ENCODE results near the gene GLI2. TPM values are rescaled to one million over a fixed set of nuclear protein-coding genes. Genes with fewer than 3 reads are reported as not detected.

The GLI2 gene
- total RNA-seq, 1 experiment from 2014 or later, result 6.2 TPM

DNA sequence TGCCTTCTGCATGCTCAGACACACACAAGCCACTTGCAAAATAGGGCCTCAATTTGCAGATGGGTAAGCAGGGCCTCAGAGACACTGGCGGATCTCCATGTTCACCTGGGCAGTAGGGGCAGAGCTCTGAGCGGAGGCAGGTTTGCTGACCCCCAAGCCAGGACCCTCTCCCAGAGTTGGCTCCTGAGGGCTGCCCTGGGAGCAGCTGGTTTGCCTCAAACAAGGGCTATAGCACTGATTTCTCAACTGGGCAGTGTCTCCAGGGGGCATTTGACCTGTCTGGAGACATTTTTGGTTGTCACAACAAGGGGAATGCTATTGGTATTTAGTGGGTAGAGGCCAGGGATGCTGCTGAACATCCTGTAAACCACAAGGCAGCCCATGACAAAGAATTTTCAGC, 11.6 kb downstream of the GLI2 start:
- no TSS peak for BruUV-seq (replicated peaks)
- Histone ChIP-seq H3K4me3 (ENCODE audit: low read depth in 2 of 2, low read length in 2 of 2) (no peak overlapping the region), H3K36me3 (ENCODE audit: control insufficient read depth, insufficient read depth, low read length) (no peaks in the 10 kb centered on the region), H3K4me1 (ENCODE audit: control insufficient read depth, insufficient read depth, low read length) (peaks cover 7% of the 10 kb centered on the region), H3K9me3 (ENCODE audit: control insufficient read depth, insufficient read depth, low read depth, low read length) (no peaks in the 10 kb centered on the region), H3K27me3 (ENCODE audit: control insufficient read depth, insufficient read depth, low read length) (no peaks in the 10 kb centered on the region), H3K27ac (ENCODE audit: low read length) (no peak overlapping the region)
- ATAC-seq (no peak), DNase-seq (ENCODE audit: low read depth, low spot score) (no peak)
- no peak for TF ChIP-seq SIN3A (IDR thresholded peaks at IDR 0.05; ENCODE audit: borderline replicate concordance, insufficient read depth, low read depth, low read length)
- TF ChIP-seq POLR2AphosphoS5 (IDR thresholded peaks at IDR 0.05; ENCODE audit: low read depth, low read length), result no peak
- TF ChIP-seq, protein P1, sequence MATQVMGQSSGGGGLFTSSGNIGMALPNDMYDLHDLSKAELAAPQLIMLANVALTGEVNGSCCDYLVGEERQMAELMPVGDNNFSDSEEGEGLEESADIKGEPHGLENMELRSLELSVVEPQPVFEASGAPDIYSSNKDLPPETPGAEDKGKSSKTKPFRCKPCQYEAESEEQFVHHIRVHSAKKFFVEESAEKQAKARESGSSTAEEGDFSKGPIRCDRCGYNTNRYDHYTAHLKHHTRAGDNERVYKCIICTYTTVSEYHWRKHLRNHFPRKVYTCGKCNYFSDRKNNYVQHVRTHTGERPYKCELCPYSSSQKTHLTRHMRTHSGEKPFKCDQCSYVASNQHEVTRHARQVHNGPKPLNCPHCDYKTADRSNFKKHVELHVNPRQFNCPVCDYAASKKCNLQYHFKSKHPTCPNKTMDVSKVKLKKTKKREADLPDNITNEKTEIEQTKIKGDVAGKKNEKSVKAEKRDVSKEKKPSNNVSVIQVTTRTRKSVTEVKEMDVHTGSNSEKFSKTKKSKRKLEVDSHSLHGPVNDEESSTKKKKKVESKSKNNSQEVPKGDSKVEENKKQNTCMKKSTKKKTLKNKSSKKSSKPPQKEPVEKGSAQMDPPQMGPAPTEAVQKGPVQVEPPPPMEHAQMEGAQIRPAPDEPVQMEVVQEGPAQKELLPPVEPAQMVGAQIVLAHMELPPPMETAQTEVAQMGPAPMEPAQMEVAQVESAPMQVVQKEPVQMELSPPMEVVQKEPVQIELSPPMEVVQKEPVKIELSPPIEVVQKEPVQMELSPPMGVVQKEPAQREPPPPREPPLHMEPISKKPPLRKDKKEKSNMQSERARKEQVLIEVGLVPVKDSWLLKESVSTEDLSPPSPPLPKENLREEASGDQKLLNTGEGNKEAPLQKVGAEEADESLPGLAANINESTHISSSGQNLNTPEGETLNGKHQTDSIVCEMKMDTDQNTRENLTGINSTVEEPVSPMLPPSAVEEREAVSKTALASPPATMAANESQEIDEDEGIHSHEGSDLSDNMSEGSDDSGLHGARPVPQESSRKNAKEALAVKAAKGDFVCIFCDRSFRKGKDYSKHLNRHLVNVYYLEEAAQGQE (IDR thresholded peaks at IDR 0.05; ENCODE audit: insufficient read depth in 1 of 2, low read depth in 2 of 2, low read length in 1 of 2), result no peak
- TF ChIP-seq TCF7L2 (IDR thresholded peaks at IDR 0.05; ENCODE audit: low read depth, low read length), result no peak
- TF ChIP-seq, protein P2, sequence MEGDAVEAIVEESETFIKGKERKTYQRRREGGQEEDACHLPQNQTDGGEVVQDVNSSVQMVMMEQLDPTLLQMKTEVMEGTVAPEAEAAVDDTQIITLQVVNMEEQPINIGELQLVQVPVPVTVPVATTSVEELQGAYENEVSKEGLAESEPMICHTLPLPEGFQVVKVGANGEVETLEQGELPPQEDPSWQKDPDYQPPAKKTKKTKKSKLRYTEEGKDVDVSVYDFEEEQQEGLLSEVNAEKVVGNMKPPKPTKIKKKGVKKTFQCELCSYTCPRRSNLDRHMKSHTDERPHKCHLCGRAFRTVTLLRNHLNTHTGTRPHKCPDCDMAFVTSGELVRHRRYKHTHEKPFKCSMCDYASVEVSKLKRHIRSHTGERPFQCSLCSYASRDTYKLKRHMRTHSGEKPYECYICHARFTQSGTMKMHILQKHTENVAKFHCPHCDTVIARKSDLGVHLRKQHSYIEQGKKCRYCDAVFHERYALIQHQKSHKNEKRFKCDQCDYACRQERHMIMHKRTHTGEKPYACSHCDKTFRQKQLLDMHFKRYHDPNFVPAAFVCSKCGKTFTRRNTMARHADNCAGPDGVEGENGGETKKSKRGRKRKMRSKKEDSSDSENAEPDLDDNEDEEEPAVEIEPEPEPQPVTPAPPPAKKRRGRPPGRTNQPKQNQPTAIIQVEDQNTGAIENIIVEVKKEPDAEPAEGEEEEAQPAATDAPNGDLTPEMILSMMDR (IDR thresholded peaks at IDR 0.05), result no peak
- intact Hi-C loops (cut with micrococcal nuclease; ENCODE audit: unreplicated experiment), result no loop called here
- CTCF ChIA-PET, result no interaction called here
- in situ Hi-C loops (cut with HindIII; ENCODE audit: low pct_unique_long_range_greater_than_20kb, low sequenced_read_pairs), result no loop called here
- POLR2A ChIA-PET, result no interaction called here

DNA sequence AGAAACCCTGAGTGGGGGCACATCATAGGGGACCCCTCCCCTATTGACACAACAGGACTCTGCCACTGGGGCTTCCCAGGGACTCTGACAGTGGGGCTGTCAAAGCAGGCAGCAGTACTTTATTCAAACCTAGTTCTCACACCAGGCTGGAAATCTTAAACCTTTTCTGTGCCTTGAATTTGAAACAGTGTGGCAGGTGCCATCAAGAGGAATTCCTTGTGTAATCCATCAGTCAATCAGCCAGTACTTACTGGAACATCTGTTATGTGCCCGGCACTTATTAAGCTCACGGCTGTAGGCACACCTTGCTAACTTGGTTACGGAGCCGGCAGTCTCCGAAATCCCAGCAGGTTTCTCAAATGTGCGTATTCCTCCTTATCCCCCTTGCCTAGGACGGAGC, 12.0 kb downstream of the GLI2 start:
- in situ Hi-C loops (cut with HindIII; ENCODE audit: low pct_unique_long_range_greater_than_20kb, low sequenced_read_pairs) (no loop called here), intact Hi-C loops (cut with micrococcal nuclease; ENCODE audit: unreplicated experiment) (no loop called here)
- DNase-seq (ENCODE audit: low read depth, low spot score) (no peak), ATAC-seq (no peak)
- POLR2A ChIA-PET, result no interaction called here
- CTCF ChIA-PET, result no interaction called here
- Histone ChIP-seq H3K36me3 (ENCODE audit: control insufficient read depth, insufficient read depth, low read length) (no peaks in the 10 kb centered on the region), H3K27me3 (ENCODE audit: control insufficient read depth, insufficient read depth, low read length) (no peaks in the 10 kb centered on the region), H3K9me3 (ENCODE audit: control insufficient read depth, insufficient read depth, low read depth, low read length) (no peaks in the 10 kb centered on the region), H3K4me1 (ENCODE audit: control insufficient read depth, insufficient read depth, low read length) (peaks cover 3% of the 10 kb centered on the region), H3K4me3 (ENCODE audit: low read depth in 2 of 2, low read length in 2 of 2) (no peak overlapping the region), H3K27ac (ENCODE audit: low read length) (no peak overlapping the region)
- no TSS peak for BruUV-seq (replicated peaks)
- TF ChIP-seq POLR2AphosphoS5 (IDR thresholded peaks at IDR 0.05; ENCODE audit: low read depth, low read length), result no peak
- no peak for TF ChIP-seq TCF7L2 (IDR thresholded peaks at IDR 0.05; ENCODE audit: low read depth, low read length)
- TF ChIP-seq, protein P2 (IDR thresholded peaks at IDR 0.05), result no peak
- no peak for TF ChIP-seq SIN3A (IDR thresholded peaks at IDR 0.05; ENCODE audit: borderline replicate concordance, insufficient read depth, low read depth, low read length)
- TF ChIP-seq, protein P1 (IDR thresholded peaks at IDR 0.05; ENCODE audit: insufficient read depth in 1 of 2, low read depth in 2 of 2, low read length in 1 of 2), result no peak
